SK-N-SH (cell line): ENCODE data around the gene MAGI2. TPM values are rescaled to one million over a fixed set of nuclear protein-coding genes. Genes with fewer than 3 reads are reported as not detected.

ENCODE experiments used
- CTCF ChIA-PET: fragments of 300-600, 350-600 bp; formaldehyde crosslinking; extraction: SDS; loops from one replicate; lab custom pipeline; 2021; lab: Yijun Ruan, JAX
- POLR2A ChIA-PET: fragments of 350-600 bp; sonication (Branson Sonifier 250); formaldehyde crosslinking; extraction: SDS; loops from one replicate; lab custom pipeline; 2020; ENCODE audit warnings: antibody characterized with exemption, inconsistent platforms; lab: Yijun Ruan, JAX
- DNase-seq: peaks from one replicate; pipeline ENCODE4 v3.0.0; 2012
- H2AFZ ChIP-seq: fragments of 200-600 bp; sonication (generic); 2 replicates; pipeline ENCODE4 v1.8.1; 2016; ENCODE audit warnings: antibody characterized with exemption, mild to moderate bottlenecking, low read depth
- H3F3A ChIP-seq: fragments of 200-600 bp; sonication (generic); replicated peaks from 2 replicates; pipeline ENCODE3; 2016; ENCODE audit warnings: antibody characterized with exemption, mild to moderate bottlenecking; ENCODE audit not compliant: insufficient read depth
- H3K27ac ChIP-seq, 2 experiments: fragments of 200-500 bp in 1 of 2; fragments of 200-600 bp in 1 of 2; sonication (Bioruptor generic) in 1 of 2; sonication (generic), shearing (Covaris generic) in 1 of 2; 2 replicates each; pipeline versions ENCODE4 v1.5.1 to v1.6.1; 2014 to 2016; ENCODE audit warnings: low read depth in 2 of 2, inconsistent platforms in 1 of 2, low read length in 1 of 2, mild to moderate bottlenecking in 1 of 2, mixed read lengths in 1 of 2
- H3K27me3 ChIP-seq: fragments of 200-600 bp; sonication (generic), shearing (Covaris generic); 2 replicates; pipeline ENCODE4 v1.6.1; 2016; ENCODE audit warnings: mixed run types; ENCODE audit not compliant: insufficient read depth
- H3K36me3 ChIP-seq, 2 experiments: fragments of 200-500 bp in 1 of 2; fragments of 200-600 bp in 1 of 2; sonication (Bioruptor generic) in 1 of 2; sonication (generic) in 1 of 2; replicated peaks in 1 of 2; 2 replicates each; pipeline versions ENCODE3 to v1.5.1; 2014 to 2016; ENCODE audit warnings: low read length in 1 of 2, mild to moderate bottlenecking in 1 of 2; ENCODE audit not compliant: insufficient read depth in 2 of 2, control insufficient read depth in 1 of 2
- H3K4me1 ChIP-seq, 2 experiments: fragments of 200-500 bp in 1 of 2; fragments of 200-600 bp in 1 of 2; sonication (Bioruptor generic) in 1 of 2; sonication (generic), shearing (Covaris generic) in 1 of 2; 2 replicates each; pipeline versions ENCODE4 v1.5.1 to v1.6.1; 2014 to 2016; ENCODE audit warnings: low read depth in 1 of 2, low read length in 1 of 2, mixed run types in 1 of 2; ENCODE audit not compliant: insufficient read depth in 2 of 2, control insufficient read depth in 1 of 2
- H3K4me2 ChIP-seq: fragments of 200-600 bp; sonication (generic), shearing (Covaris generic); 2 replicates; pipeline ENCODE4 v1.6.1; 2017; ENCODE audit warnings: mixed run types
- H3K4me3 ChIP-seq, 2 experiments: fragments of 200-500 bp in 1 of 2; fragments of 200-600 bp in 1 of 2; sonication (Bioruptor generic) in 1 of 2; sonication (generic), shearing (Covaris generic) in 1 of 2; 2 replicates each; pipeline versions ENCODE4 v1.5.1 to v1.8.1; 2014 to 2016; ENCODE audit warnings: low read depth in 2 of 2, inconsistent platforms in 1 of 2, low read length in 1 of 2, mild to moderate bottlenecking in 1 of 2, mixed read lengths in 1 of 2, moderate library complexity in 1 of 2
- H3K79me2 ChIP-seq: fragments of 200-600 bp; sonication (generic); 2 replicates; pipeline ENCODE4 v1.8.1; 2017; ENCODE audit warnings: mild to moderate bottlenecking; ENCODE audit not compliant: insufficient read depth
- H3K9ac ChIP-seq: fragments of 200-600 bp; sonication (generic); 2 replicates; pipeline ENCODE4 v1.6.1; 2017; ENCODE audit warnings: mixed run types
- H3K9me2 ChIP-seq: fragments of 200-600 bp; sonication (generic); 2 replicates; pipeline ENCODE4 v1.6.1; 2017; ENCODE audit warnings: mixed run types
- H3K9me3 ChIP-seq: fragments of 200-600 bp; sonication (generic); 2 replicates; pipeline ENCODE4 v1.6.1; 2017; ENCODE audit warnings: mixed run types, mild to moderate bottlenecking, moderate library complexity
- H4K20me1 ChIP-seq: fragments of 200-600 bp; sonication (generic); 2 replicates; pipeline ENCODE4 v1.6.1; 2017; ENCODE audit warnings: mild to moderate bottlenecking, mixed run types; ENCODE audit not compliant: insufficient read depth
- FOSL2 ChIP-seq: IDR thresholded peaks from 2 replicates; pipeline ENCODE4 v1.4.0; 2012; ENCODE audit warnings: low read depth, mild to moderate bottlenecking, moderate library complexity, borderline replicate concordance
- FOXJ3 ChIP-seq: sonication (generic); formaldehyde crosslinking; IDR thresholded peaks from 2 replicates; pipeline ENCODE4 v1.5.1; 2020; ENCODE audit warnings: mild to moderate bottlenecking, missing genetic modification reagents
- FOXM1 ChIP-seq: IDR thresholded peaks from 2 replicates; pipeline ENCODE4 v1.4.0; 2012; ENCODE audit warnings: low read depth, mild to moderate bottlenecking
- GABPA ChIP-seq: IDR thresholded peaks from 2 replicates; pipeline ENCODE4 v1.4.0; 2012; ENCODE audit warnings: low read depth, mild to moderate bottlenecking
- GATA2 ChIP-seq: sonication (generic); formaldehyde crosslinking; IDR thresholded peaks from 2 replicates; pipeline ENCODE4 v1.5.0; 2020; ENCODE audit warnings: mild to moderate bottlenecking, missing genetic modification reagents
- JUND ChIP-seq: IDR thresholded peaks from 2 replicates; pipeline ENCODE4 v1.4.0; 2012
- NFIC ChIP-seq: IDR thresholded peaks from 2 replicates; pipeline ENCODE4 v1.4.0; 2012; ENCODE audit warnings: borderline replicate concordance
- NRF1 ChIP-seq: IDR thresholded peaks from 2 replicates; pipeline ENCODE4 v1.6.1; 2012; ENCODE audit warnings: low read depth, mild to moderate bottlenecking, low read length
- RAD21 ChIP-seq: IDR thresholded peaks from 2 replicates; pipeline ENCODE4 v1.6.1; 2012; ENCODE audit warnings: mild to moderate bottlenecking, low read length
- RCOR1 ChIP-seq: fragments of 150-350 bp; IDR thresholded peaks from 2 replicates; pipeline ENCODE4 v1.6.1; 2017; ENCODE audit warnings: antibody characterized with exemption, low read length
- RXRA ChIP-seq: IDR thresholded peaks from 2 replicates; pipeline ENCODE4 v1.4.0; 2012; ENCODE audit warnings: low read depth, mild to moderate bottlenecking, borderline replicate concordance
- SIN3A ChIP-seq: IDR thresholded peaks from 2 replicates; pipeline ENCODE4 v1.6.1; 2012; ENCODE audit warnings: low read depth, mild to moderate bottlenecking, low read length, moderate library complexity, borderline replicate concordance
- TAF1 ChIP-seq: IDR thresholded peaks from 2 replicates; pipeline ENCODE4 v1.6.1; 2012; ENCODE audit warnings: low read depth, mild to moderate bottlenecking, low read length, moderate library complexity, borderline replicate concordance
- YY1 ChIP-seq: IDR thresholded peaks from 2 replicates; pipeline ENCODE4 v1.4.0; 2012; ENCODE audit warnings: low read depth, mild to moderate bottlenecking
- WGBS: methylation state at CpG from one replicate; pipeline ENCODE4 v1.1.6; 2017; ENCODE audit warnings: low lambda C conversion rate; 5-methylcytosine and 5-hydroxymethylcytosine counted together
- polyA plus RNA-seq, 3 experiments: library from polyadenylated mRNA; depleted of rRNA; stranded (reverse); fragments of >200 nt; gene quantifications; 2 replicates each; pipeline ENCODE4 v1.2.3, GENCODE V29; 2012
- TF ChIP-seq, protein P1 (sequence below): fragments of 150-350 bp; IDR thresholded peaks from 2 replicates; pipeline ENCODE4 v1.6.1; 2016; ENCODE audit warnings: mild to moderate bottlenecking, low read depth, low read length
- TF ChIP-seq, protein P2 (sequence below): fragments of 150-350 bp; IDR thresholded peaks from 2 replicates; pipeline ENCODE4 v1.6.1; 2017; ENCODE audit warnings: antibody characterized with exemption, low read length, low read depth, borderline replicate concordance
- TF ChIP-seq, protein P3 (sequence below): IDR thresholded peaks from 2 replicates; pipeline ENCODE4; 2012
- TF ChIP-seq, protein P4 (sequence below): IDR thresholded peaks from 2 replicates; pipeline ENCODE4 v1.4.0; 2012; ENCODE audit warnings: low read depth, borderline replicate concordance
- TF ChIP-seq, protein P5 (sequence below): IDR thresholded peaks from 2 replicates; pipeline ENCODE4 v1.4.0; 2012; ENCODE audit warnings: low read depth

Gene MAGI2
- polyA plus RNA-seq, 1 of the 3 experiments (the other 2 are of a cell fraction), result 1.1 TPM

DNA sequence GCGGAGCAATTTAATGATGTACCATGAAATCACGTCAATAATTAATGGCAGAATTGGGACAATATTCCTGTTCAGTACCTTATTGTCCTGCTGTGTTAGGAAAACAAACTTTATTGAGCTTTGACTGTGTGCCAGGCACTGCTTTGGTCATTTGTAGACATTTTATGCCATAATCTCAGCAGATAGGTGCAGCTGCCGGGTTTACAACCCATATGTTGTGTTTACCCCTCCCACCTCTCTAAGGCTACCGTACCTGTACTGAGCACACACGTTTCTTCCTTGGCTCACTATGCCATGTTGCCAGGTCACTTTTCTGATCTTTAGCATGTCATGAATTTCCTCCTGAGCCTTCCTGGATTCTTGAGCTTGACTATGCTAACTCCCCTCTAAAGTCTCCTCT is 1232.7 kb downstream of the MAGI2 start:
- H3K9me2 ChIP-seq, result no peaks in the 10 kb centered on the region
- POLR2A ChIA-PET, result interaction anchor here (0.6 kb wide), 1 partner anchor 200 kb away, joined by 4 read pairs; no protein-coding TSS in a partner anchor
- H3K79me2 ChIP-seq, result no peaks in the 10 kb centered on the region
- H3K27ac ChIP-seq, result no peak overlapping the region
- no peaks in the 10 kb centered on the region for H3K9me3 ChIP-seq
- DNase-seq, result no peak
- no peaks in the 10 kb centered on the region for H3K36me3 ChIP-seq
- H3K27me3 ChIP-seq, result no peaks in the 10 kb centered on the region
- no peak overlapping the region for H3K4me2 ChIP-seq
- TF ChIP-seq SIN3A (no peak), RCOR1 (no peak), TAF1 (no peak), NRF1 (no peak), JUND (no peak)
- TF ChIP-seq, protein P1, sequence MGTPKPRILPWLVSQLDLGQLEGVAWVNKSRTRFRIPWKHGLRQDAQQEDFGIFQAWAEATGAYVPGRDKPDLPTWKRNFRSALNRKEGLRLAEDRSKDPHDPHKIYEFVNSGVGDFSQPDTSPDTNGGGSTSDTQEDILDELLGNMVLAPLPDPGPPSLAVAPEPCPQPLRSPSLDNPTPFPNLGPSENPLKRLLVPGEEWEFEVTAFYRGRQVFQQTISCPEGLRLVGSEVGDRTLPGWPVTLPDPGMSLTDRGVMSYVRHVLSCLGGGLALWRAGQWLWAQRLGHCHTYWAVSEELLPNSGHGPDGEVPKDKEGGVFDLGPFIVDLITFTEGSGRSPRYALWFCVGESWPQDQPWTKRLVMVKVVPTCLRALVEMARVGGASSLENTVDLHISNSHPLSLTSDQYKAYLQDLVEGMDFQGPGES, result no peak
- no peak overlapping the region for H3K4me3 ChIP-seq
- no peak overlapping the region for H3K9ac ChIP-seq
- H3F3A ChIP-seq, result peaks cover 17% of the 10 kb centered on the region
- CTCF ChIA-PET, result interaction anchor here (0.8 to 5.3 kb wide), 5 partner anchors 43 to 280 kb away, joined by 3 to 32 read pairs (median 7); no protein-coding TSS in a partner anchor
- peaks cover under 1 to 10% of the 10 kb centered on the region in 2 experiments; a peak in 3 of 4 replicates for H3K4me1 ChIP-seq
- H2AFZ ChIP-seq, result no peak overlapping the region
- 90% methylated on average over 5 of the region's 5 CpGs for WGBS
- no peaks in the 10 kb centered on the region for H4K20me1 ChIP-seq

DNA sequence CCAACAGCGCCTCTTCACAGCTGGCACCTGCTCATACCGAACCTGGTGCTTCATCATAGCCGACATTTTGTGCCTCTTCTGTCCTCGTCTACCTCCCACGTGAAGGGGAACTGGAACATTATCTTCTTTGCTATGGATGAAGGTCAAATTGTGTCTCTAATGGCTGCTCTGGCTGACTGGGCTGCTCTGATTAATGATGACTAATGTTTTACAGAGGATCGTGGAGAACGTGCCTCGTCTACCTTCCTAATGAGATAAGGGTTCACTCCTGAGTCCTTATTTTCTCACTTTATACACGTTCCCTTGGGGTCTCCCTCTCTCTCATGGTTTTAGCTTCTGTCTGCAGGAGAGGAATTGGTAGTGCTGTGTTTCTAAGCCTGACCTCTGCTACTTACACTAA is 1234.6 kb downstream of the MAGI2 start:
- Histone ChIP-seq H2AFZ (no peak overlapping the region), H3K4me1 (peaks cover 0 to 5% of the 10 kb centered on the region in 2 experiments; a peak in 2 of 4 replicates), H3K36me3 (no peaks in the 10 kb centered on the region), H3K27me3 (no peaks in the 10 kb centered on the region), H3K9me3 (no peaks in the 10 kb centered on the region), H3K27ac (no peak overlapping the region), H3K9me2 (no peaks in the 10 kb centered on the region), H3K4me3 (no peak overlapping the region)
- CTCF ChIA-PET, result interaction anchor here (1.3 to 2.0 kb wide), 2 partner anchors 198 to 278 kb away, joined by 6 to 7 read pairs; no protein-coding TSS in a partner anchor
- POLR2A ChIA-PET, result no interaction called here
- no peak for DNase-seq
- TF ChIP-seq, protein P2, sequence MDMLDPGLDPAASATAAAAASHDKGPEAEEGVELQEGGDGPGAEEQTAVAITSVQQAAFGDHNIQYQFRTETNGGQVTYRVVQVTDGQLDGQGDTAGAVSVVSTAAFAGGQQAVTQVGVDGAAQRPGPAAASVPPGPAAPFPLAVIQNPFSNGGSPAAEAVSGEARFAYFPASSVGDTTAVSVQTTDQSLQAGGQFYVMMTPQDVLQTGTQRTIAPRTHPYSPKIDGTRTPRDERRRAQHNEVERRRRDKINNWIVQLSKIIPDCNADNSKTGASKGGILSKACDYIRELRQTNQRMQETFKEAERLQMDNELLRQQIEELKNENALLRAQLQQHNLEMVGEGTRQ, result no peak
- TF ChIP-seq, protein P3, sequence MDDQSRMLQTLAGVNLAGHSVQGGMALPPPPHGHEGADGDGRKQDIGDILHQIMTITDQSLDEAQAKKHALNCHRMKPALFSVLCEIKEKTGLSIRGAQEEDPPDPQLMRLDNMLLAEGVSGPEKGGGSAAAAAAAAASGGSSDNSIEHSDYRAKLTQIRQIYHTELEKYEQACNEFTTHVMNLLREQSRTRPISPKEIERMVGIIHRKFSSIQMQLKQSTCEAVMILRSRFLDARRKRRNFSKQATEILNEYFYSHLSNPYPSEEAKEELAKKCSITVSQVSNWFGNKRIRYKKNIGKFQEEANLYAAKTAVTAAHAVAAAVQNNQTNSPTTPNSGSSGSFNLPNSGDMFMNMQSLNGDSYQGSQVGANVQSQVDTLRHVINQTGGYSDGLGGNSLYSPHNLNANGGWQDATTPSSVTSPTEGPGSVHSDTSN, result no peak
- TF ChIP-seq, protein P4, sequence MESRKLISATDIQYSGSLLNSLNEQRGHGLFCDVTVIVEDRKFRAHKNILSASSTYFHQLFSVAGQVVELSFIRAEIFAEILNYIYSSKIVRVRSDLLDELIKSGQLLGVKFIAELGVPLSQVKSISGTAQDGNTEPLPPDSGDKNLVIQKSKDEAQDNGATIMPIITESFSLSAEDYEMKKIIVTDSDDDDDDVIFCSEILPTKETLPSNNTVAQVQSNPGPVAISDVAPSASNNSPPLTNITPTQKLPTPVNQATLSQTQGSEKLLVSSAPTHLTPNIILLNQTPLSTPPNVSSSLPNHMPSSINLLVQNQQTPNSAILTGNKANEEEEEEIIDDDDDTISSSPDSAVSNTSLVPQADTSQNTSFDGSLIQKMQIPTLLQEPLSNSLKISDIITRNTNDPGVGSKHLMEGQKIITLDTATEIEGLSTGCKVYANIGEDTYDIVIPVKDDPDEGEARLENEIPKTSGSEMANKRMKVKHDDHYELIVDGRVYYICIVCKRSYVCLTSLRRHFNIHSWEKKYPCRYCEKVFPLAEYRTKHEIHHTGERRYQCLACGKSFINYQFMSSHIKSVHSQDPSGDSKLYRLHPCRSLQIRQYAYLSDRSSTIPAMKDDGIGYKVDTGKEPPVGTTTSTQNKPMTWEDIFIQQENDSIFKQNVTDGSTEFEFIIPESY, result no peak
- TF ChIP-seq GABPA (no peak), RXRA (no peak), FOXJ3 (CRISPR knock-in tag) (no peak), YY1 (no peak), FOXM1 (no peak), SIN3A (no peak), NFIC (no peak), GATA2 (CRISPR knock-in tag) (no peak), FOSL2 (no peak), RAD21 (no peak)
- TF ChIP-seq, protein P1, result no peak
- TF ChIP-seq, protein P5, sequence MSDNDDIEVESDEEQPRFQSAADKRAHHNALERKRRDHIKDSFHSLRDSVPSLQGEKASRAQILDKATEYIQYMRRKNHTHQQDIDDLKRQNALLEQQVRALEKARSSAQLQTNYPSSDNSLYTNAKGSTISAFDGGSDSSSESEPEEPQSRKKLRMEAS, result no peak
- TF ChIP-seq, all 33 proteins: peak for 0
- Histone ChIP-seq H4K20me1 (no peaks in the 10 kb centered on the region), H3K4me2 (no peak overlapping the region), H3F3A (peaks cover 16% of the 10 kb centered on the region), H3K9ac (no peak overlapping the region), H3K79me2 (no peaks in the 10 kb centered on the region)
- 61% methylated on average over 9 of the region's 9 CpGs for WGBS
